NCI-H446 treated with DMSO at 0.1 percent for 48 hours (cell line): ENCODE results near the gene MRC2.

Experiments used
- DNase-seq: peaks from one replicate; lab custom pipeline; 2025; lab: John Stamatoyannopoulos, UW

MRC2 gene

GRCh38 chr17:62664336-62665120, 37.1 kb downstream of the MRC2 start:
- DNase-seq, result no peak

GRCh38 chr17:62665599-62665998, 38.1 kb downstream of the MRC2 start:
- DNase-seq, result no peak

DNA sequence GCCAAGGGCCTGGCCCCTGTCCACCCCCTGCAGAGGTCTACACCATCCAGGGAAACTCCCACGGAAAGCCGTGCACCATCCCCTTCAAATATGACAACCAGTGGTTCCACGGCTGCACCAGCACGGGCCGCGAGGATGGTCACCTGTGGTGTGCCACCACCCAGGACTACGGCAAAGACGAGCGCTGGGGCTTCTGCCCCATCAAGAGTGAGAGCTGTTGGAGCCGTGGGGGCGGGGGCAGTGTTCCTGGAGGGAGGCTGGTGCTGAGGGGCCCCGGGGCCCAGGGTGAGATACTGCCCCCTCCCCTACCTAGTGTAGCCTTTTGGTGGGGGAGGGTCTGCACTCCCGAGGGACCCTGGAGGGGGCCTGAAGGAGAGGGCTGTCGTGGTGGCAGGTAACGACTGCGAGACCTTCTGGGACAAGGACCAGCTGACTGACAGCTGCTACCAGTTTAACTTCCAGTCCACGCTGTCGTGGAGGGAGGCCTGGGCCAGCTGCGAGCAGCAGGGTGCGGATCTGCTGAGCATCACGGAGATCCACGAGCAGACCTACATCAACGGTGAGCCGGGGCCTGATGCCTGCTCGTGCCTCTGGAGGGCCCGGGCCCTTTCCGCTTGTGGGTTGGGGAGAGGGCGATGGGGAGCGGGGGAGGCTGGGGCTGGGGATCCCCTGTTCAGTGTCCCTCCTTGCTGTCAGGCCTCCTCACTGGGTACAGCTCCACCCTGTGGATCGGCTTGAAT, 38.8 kb downstream of the MRC2 start:
- DNase-seq, result no peak

GRCh38 chr17:62666801-62667591, 39.5 kb downstream of the MRC2 start:
- DNase-seq, result no peak

DNA sequence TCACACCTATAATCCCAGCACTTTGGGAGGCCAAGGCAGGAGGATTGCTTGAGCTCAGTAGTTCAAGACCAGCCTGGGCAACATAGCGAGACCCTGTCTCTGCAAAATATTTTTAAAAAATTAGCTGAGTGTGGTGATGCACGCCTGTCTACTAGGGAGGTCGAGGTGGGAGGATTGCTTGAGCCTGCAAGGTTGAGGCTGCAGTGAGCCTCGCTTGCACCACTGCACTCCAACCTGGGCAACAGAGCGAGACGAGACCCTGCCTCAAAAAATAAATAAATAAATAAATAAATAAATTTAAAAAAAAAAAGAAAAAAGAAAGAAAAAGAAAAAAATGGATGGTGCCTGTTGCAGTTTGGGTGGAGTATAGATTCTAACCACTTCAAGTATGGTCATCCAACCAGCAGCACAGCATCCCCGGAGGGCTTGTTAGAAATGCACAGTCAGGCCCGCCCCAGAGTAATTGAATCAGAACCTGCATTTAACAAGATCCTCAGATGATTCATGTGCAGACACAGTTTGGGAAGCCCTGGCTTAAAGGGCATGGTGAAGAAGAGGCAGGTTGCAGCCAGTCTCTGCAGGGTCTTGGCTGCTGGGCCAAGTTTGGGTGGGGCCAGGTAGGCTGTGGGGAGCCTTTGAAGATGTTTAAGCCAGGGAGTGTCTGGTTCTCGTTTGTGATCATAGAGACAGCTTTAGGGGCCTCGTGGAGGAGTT, 40.8 kb downstream of the MRC2 start:
- DNase-seq, result no peak

GRCh38 chr17:62670202-62670821, 42.8 kb downstream of the MRC2 start:
- no peak for DNase-seq

GRCh38 chr17:62671553-62671952, 44.1 kb downstream of the MRC2 start:
- no peak for DNase-seq

DNA sequence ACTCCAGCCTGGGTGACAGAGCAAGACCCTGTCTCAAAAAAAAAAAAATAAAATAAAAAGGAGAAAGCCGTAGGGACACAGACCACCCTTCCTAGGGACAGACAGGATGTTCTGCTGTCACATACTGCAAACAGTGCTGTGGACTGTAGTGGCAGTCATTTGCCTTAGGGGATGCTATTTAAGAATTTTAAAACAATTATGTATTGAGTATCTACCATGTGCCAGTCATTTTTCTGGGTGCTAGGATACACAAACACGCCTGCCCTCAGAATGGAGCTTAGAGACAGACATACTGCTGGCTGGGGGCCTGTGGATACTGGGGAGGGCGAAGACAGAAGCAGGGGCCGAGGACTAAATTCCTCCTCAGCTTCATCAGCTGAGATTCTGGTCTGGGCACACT, 45.5 kb downstream of the MRC2 start:
- no peak for DNase-seq

- DNase-seq, result no peak
These were observed 46.3 kb downstream of the MRC2 start for GRCh38 chr17:62673614-62674362.

GRCh38 chr17:62674363-62674739, 46.9 kb downstream of the MRC2 start:
- no peak for DNase-seq

DNA sequence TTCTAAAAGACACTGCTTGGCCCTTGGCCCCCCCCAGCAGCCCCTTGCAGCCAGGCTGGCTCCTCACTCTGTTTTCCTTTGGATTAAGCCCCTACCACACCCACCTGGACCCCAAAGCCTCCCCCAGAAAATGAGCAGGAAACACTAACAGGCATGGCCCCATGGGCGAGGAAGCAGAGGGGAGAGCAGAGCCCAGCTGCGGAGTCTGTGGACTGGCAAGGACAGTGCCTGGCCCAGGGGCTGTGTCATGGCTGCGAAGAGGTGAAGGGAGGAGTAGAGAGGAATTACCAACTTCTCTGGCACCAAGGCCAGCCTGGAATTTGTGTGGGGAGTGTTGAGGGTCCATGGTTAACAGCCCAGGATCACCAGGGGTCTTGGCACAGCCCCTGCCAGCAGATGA, 47.4 kb downstream of the MRC2 start:
- no peak for DNase-seq

GRCh38 chr17:62675260-62675659, 47.8 kb downstream of the MRC2 start:
- peak; percentile 77 for DNase-seq

DNA sequence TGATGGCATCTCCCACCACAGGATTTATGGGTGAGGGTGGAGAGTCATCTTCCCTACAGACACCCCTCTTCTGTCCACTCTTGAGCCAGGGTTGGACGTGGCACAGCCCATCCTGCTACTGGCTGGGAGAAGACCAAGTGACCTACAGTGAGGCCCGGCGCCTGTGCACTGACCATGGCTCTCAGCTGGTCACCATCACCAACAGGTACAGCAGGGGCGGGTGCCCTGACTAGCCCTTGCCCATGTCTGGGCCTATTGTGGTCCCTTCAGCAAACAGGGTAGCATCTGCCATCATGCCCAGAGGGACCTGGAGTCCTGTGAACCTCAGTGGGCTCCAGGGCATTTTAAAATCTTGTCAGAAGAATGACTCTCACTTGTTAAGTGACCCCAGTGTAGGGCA, 48.2 kb downstream of the MRC2 start:
- no peak for DNase-seq

GRCh38 chr17:62676231-62676943, 48.9 kb downstream of the MRC2 start:
- no peak for DNase-seq

GRCh38 chr17:62676952-62677596, 49.6 kb downstream of the MRC2 start:
- DNase-seq, result no peak

DNA sequence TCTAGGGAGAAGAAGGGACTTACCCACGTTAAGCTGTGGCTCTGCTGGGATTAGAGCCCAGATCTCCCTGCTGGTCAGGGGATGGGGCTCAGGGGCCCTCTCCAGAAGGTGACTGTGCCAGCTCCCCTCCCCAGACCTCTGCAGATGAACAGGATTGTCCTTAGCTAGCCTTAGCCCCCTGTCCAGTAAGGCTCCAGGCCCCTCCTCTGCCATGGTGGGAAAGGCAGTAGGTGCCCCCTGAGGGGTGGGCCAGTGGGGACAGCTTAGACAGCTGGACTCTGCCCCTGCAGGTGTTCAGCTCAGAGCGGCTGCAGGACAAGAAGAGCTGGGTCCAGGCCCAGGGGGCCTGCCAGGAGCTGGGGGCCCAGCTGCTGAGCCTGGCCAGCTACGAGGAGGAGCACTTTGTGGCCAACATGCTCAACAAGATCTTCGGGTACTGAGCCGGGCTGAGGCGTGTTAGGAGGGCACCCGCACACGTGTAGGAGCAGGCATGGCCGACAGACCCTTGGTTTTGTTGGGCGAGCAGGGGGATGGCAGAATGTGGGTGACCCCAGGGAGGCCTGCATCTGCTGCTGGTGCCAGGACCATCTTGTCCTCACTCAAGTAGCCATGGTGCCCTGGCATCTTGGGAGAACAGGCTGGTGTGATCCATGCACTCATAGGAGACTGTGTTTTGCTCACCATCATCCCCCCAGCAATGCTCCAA, 50.9 kb downstream of the MRC2 start:
- DNase-seq, result no peak

DNA sequence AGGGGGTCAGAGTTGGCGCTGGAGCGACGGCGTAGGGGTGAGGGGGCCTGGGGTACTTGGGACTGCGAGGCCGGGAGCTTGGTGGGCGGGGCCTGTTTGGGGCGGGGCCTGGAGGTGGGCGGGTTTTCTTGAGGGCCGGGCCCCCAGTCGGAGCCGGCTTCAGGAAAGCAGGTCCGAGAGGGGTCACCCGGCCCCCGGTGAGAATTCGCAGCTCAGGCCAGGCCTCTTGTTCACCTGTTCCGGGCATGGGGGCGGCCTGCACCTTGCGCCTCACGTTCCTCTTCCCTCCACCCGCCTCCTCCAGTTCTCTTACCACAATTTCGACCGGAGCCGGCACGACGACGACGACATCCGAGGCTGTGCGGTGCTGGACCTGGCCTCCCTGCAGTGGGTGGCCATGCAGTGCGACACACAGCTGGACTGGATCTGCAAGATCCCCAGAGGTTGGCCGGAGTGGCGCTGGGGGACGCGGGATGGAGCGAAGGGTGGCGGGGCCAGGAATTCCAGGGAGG, 52.5 kb downstream of the MRC2 start:
- no peak for DNase-seq

DNA sequence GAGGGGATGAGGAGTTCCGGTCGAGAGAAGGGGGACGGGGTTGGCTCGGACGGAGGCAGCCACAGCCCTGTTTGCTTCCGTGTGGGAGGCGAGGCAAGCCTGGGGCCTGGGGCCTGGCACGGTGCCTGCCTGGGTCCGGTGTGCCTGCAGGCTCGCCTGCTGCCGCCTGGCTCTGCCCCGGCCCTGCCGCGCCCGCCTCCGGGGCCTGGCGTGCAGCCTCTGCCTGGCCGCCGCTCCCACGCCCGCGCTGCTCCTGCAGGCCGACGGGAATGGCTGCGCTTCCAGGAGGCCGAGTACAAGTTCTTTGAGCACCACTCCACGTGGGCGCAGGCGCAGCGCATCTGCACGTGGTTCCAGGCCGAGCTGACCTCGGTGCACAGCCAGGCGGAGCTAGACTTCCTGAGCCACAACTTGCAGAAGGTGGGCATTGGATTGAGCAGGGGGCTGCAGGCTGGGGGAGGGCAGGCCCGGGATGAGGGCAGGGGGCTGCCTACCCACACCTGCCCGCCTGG, 53.1 kb downstream of the MRC2 start:
- DNase-seq, result peak; percentile 50
